DOHH2 (cell line): ENCODE data around the gene RPN2.

Source experiments
- H3F3A ChIP-seq: fragments of 200-600 bp; sonication (generic), shearing (Covaris generic); 2 replicates; pipeline ENCODE4 v1.6.0; 2016; ENCODE audit warnings: antibody characterized with exemption, mild to moderate bottlenecking; ENCODE audit not compliant: control insufficient read depth, insufficient read depth
- H3K27ac ChIP-seq: fragments of 200-600 bp; sonication (generic); 2 replicates; pipeline ENCODE4 v1.5.1; 2014; ENCODE audit warnings: low read depth, mild to moderate bottlenecking, low read length, moderate library complexity
- H3K27me3 ChIP-seq: fragments of 200-600 bp; sonication (generic); 2 replicates; pipeline ENCODE4 v1.6.1; 2014; ENCODE audit warnings: mild to moderate bottlenecking, low read length, mixed read lengths; ENCODE audit not compliant: control insufficient read depth
- H3K36me3 ChIP-seq: fragments of 200-600 bp; sonication (generic); 2 replicates; pipeline ENCODE4 v1.6.1; 2014; ENCODE audit warnings: mild to moderate bottlenecking, low read length, moderate library complexity, mixed read lengths; ENCODE audit not compliant: control insufficient read depth
- H3K4me1 ChIP-seq: fragments of 200-600 bp; sonication (generic); 2 replicates; pipeline ENCODE4 v1.6.1; 2014; ENCODE audit warnings: mild to moderate bottlenecking, low read length, mixed read lengths; ENCODE audit not compliant: control insufficient read depth
- H3K4me2 ChIP-seq: fragments of 200-600 bp; sonication (generic); 2 replicates; pipeline ENCODE4 v1.6.0; 2014; ENCODE audit warnings: mild to moderate bottlenecking, low read length, moderate library complexity
- H3K4me3 ChIP-seq: fragments of 200-600 bp; sonication (generic); 2 replicates; pipeline ENCODE4 v1.5.1; 2014; ENCODE audit warnings: mild to moderate bottlenecking, low read length, mixed read lengths
- H3K79me2 ChIP-seq: fragments of 200-600 bp; sonication (generic); 2 replicates; pipeline ENCODE4 v1.6.1; 2014; ENCODE audit warnings: mild to moderate bottlenecking, low read length, mixed read lengths; ENCODE audit not compliant: control insufficient read depth
- H3K9me2 ChIP-seq: fragments of 200-600 bp; sonication (generic); replicated peaks from 2 replicates; pipeline ENCODE4 v1.6.1; 2014; ENCODE audit warnings: mild to moderate bottlenecking, low read length, mixed read lengths; ENCODE audit not compliant: control insufficient read depth
- H3K9me3 ChIP-seq: fragments of 200-600 bp; sonication (generic); 2 replicates; pipeline ENCODE4 v1.6.1; 2014; ENCODE audit warnings: antibody characterized with exemption, low read length, mixed read lengths; ENCODE audit not compliant: control insufficient read depth, insufficient read depth
- H4K20me1 ChIP-seq: fragments of 200-600 bp; sonication (generic); 2 replicates; pipeline ENCODE4 v1.6.0; 2014; ENCODE audit warnings: low read depth, mild to moderate bottlenecking, antibody characterized with exemption, low read length, moderate library complexity; ENCODE audit not compliant: control insufficient read depth, insufficient read depth
- CTCF ChIP-seq: fragments of 200-600 bp; sonication (generic); IDR thresholded peaks from one replicate; pipeline ENCODE4 v1.5.1; 2014; ENCODE audit warnings: antibody characterized with exemption, mild to moderate bottlenecking, low read depth, low read length; ENCODE audit not compliant: poor library complexity, severe bottlenecking
- EZH2phosphoT487 ChIP-seq: fragments of 200-600 bp; sonication (generic); IDR thresholded peaks from 2 replicates; pipeline ENCODE4 v1.6.1; 2017; ENCODE audit warnings: borderline replicate concordance, mild to moderate bottlenecking, antibody characterized with exemption, low read length, moderate library complexity, mixed read lengths

Gene RPN2

GRCh38 chr20:37259865-37260264, 80.7 kb downstream of the RPN2 start:
- TF ChIP-seq CTCF (no peak), EZH2phosphoT487 (no peak)
- H3K9me3 ChIP-seq = no peaks in the 10 kb centered on the region
- no peaks in the 10 kb centered on the region for H3K79me2 ChIP-seq
- H3F3A ChIP-seq = no peaks in the 10 kb centered on the region
- no peak overlapping the region for H3K4me3 ChIP-seq
- H3K4me1 ChIP-seq = peaks cover 2% of the 10 kb centered on the region
- no peaks in the 10 kb centered on the region for H3K36me3 ChIP-seq
- H3K27me3 ChIP-seq = peaks cover 27% of the 10 kb centered on the region
- no peak overlapping the region for H3K27ac ChIP-seq
- H3K9me2 ChIP-seq = no peaks in the 10 kb centered on the region
- H4K20me1 ChIP-seq = no peaks in the 10 kb centered on the region
- no peak overlapping the region for H3K4me2 ChIP-seq

GRCh38 chr20:37260923-37261322, 81.8 kb downstream of the RPN2 start:
- H4K20me1 ChIP-seq = no peaks in the 10 kb centered on the region
- TF ChIP-seq EZH2phosphoT487 (no peak), CTCF (no peak)
- H3K4me3 ChIP-seq = no peak overlapping the region

GRCh38 chr20:37261714-37262113, 82.6 kb downstream of the RPN2 start, which contains the start of gene GHRH:
Gene GHRH (minus strand): TSS chr20:37261814. CDS start chr20:37256889, 4,925 bp downstream.
- Histone ChIP-seq H3K36me3 (no peaks in the 10 kb centered on the region), H3K9me2 (no peaks in the 10 kb centered on the region), H3F3A (no peaks in the 10 kb centered on the region), H3K4me3 (no peak within 1 kb of the TSS), H3K9me3 (no peaks in the 10 kb centered on the region), H3K27ac (no peak within 1 kb of the TSS), H3K27me3 (peaks cover 27% of the 10 kb centered on the region), H4K20me1 (no peaks in the 10 kb centered on the region), H3K4me1 (peaks cover 7% of the 10 kb centered on the region), H3K4me2 (no peak within 1 kb of the TSS), H3K79me2 (no peaks in the 10 kb centered on the region)
- no peak for TF ChIP-seq EZH2phosphoT487
- no peak for TF ChIP-seq CTCF

More at GRCh38 chr20:37260923-37261322, 81.8 kb downstream of the RPN2 start:
- H3F3A ChIP-seq = no peaks in the 10 kb centered on the region
- peaks cover 27% of the 10 kb centered on the region for H3K27me3 ChIP-seq
- no peak overlapping the region for H3K27ac ChIP-seq
- H3K9me3 ChIP-seq = no peaks in the 10 kb centered on the region
- H3K4me2 ChIP-seq = no peak overlapping the region
- no peaks in the 10 kb centered on the region for H3K36me3 ChIP-seq
- H3K9me2 ChIP-seq = no peaks in the 10 kb centered on the region
- H3K79me2 ChIP-seq = no peaks in the 10 kb centered on the region
- H3K4me1 ChIP-seq = peaks cover 7% of the 10 kb centered on the region
